GM18505 (cell line): ENCODE measurements around the gene DHX58.

Source experiments
- ATAC-seq: cut with Tn5 transposase; IDR thresholded peaks from one replicate; pipeline ENCODE4 v1.9.1; 2021; ENCODE audit not compliant: unreplicated experiment
- POLR2A ChIP-seq: IDR thresholded peaks from 4 replicates; pipeline ENCODE4 v1.6.1; 2011; ENCODE audit warnings: borderline replicate concordance; ENCODE audit not compliant: insufficient read depth, insufficient read length; ENCODE audit errors: extremely low read depth

Gene DHX58

DNA sequence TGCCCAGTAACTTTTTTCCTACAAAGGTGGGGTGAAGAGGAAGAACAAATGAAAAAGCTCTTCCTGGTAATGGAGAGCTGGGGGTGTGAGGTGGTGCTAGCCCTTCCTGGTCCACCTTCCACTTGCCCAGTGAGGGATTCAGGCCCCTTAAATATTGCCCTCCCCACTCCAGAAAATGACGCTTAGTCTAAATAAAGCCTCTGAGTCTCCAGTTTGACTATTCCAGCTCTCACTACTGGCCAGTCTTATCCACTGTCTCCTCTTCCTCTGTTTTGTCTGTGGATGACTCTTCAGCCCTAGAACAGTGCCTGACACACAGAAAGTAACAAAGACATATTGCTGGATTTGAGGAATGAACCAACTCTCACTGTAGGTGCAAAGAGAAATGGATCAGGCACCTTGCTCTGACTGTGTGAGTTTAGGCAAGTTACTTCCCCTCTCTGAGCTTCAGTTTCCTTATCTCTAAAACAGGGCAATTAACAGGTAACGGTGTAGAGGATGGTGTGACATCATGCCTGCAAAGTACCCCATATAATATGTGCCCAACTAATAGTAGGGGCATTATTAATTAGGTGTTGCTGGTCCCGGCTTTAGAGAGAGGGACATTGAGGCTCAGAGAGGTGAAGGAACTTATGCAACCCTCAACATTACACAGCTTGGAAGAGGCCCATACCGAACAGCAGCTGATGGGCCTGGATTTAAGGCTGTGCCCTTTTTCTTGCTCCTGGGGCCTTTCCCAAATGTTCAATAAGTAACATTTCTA lies 35.5 kb downstream of the DHX58 start:
- TF ChIP-seq POLR2A, result no peak
- no peak for ATAC-seq

DNA sequence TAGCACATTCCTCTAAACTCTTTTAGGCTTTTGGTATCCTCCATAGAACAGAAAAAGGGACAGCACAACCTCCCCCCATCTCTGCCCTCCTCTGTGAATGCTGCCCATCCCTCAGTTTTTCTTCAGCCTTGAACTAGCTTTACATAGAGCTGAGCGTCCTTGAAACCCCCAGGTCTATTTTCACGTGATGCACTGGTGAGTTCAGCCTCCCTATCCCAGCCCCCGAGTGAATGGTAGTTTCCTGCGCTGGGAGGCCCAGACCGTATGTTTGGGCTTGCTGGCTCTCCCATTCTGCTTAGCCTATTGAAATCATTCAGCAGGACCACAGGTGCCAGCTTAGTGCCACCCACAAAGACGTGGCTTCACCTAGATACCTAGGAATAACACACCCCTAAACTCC lies 36.7 kb downstream of the DHX58 start:
- ATAC-seq, result no peak
- TF ChIP-seq POLR2A, result no peak

- ATAC-seq, result no peak
- TF ChIP-seq POLR2A, result no peak
Measured at GRCh38 chr17:42072323-42073187, 40.0 kb downstream of the DHX58 start.

DNA sequence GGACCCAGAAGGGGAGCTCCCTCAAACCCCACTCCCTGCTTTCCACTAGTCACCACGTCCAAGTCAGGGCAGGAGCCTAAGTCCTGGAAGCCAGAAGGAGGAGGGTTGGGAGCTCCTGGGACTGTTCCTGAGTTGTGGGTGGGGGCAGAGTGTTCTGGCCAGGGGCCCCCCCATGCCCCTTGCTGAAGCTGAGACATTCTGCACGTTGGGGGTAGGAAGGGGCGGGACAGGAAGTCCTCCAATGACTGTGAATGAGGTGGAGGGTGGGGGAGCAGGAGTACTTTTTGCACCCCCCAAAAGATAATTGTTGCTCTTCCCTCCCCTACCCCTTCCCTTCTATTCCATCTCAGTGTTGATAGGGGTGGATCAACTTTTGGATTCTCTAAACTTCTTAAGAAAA lies 40.7 kb downstream of the DHX58 start:
- TF ChIP-seq POLR2A, result no peak
- no peak for ATAC-seq

GRCh38 chr17:42068979-42069378 lies 43.5 kb downstream of the DHX58 start:
- ATAC-seq, result no peak
- no peak for TF ChIP-seq POLR2A

DNA sequence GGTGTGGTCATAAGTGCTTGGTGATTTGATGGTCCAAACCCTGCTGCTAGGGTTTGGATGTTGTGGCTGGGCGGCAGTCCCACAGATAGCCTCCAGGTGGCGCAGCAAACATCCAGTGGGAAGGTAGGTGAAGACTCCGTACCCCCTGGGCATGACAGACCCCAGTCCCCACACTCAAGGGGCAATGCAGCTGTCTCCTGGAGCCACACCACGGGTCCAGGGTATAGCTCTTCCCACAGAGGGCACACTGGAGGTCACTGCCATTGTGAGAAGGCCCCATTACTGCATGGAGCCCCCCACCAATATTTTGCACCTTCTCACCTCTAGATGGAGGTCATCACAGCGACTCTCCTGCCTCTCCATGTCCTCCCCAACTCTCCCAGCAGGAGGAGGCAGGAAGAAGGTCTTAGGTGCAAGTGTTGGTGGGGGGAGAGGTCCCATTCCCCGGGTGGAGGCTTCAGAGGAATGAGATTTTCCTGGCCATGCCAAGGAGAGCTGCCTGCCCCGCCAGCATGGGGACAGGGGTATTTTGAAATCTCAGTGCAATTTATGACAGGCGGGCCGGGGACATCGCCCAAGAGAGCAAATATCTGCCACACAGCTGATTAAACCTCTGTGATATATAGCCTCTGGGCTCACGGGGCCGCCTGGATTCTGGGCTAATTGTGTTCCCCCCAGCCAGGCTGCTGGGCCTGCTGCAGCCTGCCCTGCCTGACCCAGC lies 45.0 kb downstream of the DHX58 start:
- ATAC-seq, result no peak
- no peak for TF ChIP-seq POLR2A

DNA sequence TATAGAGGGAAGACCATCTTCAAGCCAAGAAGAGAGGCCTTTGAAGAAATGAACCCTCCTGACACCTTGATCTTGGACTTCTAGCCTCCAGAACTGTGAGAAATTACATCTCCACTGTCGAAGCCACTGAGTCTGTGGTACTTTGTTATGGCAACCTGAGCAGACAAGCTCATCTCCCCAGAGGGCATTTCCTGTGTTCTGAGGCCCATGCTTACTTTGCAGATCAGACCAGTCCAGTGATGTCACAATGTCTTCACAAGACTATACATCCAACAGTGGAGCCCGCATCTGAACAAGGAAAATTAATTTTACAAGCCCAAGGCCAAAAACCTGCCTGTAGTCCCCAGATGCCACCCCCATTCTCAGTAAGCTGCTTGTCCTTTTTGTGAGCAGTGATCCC lies 47.3 kb downstream of the DHX58 start:
- no peak for ATAC-seq
- TF ChIP-seq POLR2A, result no peak

DNA sequence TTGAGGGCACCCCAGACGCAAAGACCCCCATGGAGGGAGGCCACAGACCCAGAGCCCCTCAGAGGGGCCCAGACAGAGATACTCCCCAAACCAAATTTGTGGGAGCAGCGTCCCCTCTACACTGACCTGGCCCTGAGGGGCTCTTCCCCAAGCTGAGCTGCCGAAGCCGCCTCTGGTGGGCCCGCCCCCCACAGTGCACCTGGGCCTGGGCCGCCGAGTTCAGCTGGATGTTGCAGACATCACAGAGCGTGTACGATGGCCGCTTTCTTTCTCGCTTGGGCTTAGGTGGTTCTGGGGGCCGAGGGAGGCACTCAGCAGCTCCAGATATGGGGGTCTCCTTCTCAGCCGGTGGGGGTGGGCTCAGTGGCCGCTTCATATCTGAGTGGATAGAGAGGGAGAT lies 49.8 kb downstream of the DHX58 start:
- no peak for TF ChIP-seq POLR2A
- ATAC-seq, result no peak

DNA sequence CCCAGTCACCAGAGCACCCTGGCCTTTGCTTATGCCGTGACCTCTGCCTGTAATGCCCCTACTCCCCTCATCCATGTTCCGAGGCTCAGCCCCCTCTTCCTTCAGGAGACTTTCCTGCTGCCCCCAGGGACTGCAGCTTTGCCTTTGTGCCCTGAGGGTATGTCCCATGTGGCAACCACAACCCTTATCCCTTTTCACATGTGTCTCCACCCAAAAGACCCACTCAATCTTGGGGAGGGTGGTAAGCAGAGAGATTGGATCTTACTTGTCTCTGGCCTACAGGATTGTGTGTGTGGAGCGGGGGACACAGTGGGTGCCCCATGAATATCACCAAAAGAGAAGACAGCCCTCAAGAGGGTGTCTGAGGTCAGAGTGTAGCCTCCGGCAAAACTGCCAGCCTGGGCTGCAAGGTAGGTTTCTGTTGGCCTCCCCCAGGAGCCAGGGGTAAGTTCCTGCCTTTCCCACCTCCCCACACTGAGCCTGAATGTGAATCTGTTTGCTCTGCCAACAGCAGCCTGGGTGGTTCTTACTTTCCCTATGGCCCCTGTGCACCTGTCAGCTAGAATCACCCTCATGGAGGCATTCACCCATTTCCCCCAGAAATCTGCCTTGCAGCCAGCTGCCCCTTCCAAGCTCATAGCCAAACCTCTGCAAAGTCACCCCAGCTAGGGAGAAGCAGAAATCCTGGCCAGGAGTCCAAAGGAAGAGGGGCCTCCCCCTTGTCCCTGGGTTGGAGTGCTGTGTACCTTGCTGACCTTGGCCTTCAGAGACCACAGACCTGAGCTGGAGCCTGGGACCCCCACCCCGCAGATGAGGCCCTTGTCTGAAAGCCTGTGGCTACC lies 50.6 kb downstream of the DHX58 start:
- TF ChIP-seq POLR2A, result no peak
- ATAC-seq, result no peak

DNA sequence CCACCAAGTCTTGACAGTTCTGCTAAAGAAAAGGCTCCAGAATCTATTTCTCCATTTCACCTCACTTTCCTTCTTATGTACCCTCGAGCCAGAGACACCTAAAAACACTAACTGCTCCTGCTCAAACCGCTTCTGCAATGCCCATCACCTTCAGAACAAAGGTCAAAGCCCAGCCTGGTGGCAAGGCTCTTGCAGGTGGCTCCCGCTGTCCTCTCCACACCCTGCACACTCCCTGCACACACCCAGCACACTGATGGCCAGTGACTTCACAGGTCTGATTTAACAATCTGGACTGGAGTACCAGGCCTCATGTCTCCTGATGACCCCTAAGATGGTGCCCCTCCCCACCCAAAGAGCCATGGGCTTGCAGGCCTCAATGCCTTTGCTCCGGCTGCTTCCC lies 52.3 kb downstream of the DHX58 start:
- no peak for TF ChIP-seq POLR2A
- ATAC-seq, result no peak

DNA sequence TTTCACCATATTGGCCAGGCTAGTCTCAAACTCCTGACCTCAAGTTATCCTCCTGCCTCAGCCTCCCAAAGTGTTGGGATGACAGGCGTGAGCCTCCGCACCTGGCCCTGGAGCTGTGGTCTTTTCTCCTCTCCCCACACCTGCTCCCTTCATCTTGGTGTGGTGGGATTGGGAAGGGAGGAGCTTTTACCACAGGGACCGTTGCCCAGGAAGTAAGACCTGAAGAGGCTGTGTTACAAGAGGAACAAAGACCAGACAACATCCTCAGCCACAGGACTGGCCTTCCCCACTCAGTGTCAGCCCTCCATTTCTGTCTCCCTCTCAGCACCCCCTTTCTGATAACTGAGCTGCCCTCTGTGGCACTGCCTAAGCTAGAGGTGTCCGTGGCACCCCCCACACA lies 52.7 kb downstream of the DHX58 start:
- no peak for TF ChIP-seq POLR2A
- no peak for ATAC-seq

DNA sequence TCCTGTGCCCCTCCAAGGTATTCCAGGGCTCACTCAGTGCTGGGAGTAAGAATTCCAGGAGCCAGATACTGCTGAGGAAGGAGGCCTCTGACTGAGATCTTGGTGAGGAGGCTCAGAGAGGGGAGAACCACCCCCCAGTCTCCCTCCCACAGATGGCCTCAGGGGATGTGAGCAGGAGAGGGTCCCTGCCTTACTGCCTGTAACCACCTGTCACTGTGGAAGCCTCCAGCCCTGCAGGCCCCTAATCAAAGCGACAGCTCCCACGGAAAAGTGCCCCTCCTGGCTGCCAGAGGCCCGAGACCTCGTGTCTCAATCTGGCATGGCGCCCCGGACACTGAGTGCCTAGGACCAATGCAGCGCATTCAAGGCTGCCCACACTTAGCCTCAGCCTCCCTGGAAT lies 54.5 kb downstream of the DHX58 start:
- ATAC-seq, result no peak
- no peak for TF ChIP-seq POLR2A

GRCh38 chr17:42056635-42057034 lies 55.9 kb downstream of the DHX58 start:
- TF ChIP-seq POLR2A, result no peak
- no peak for ATAC-seq
